GM23338 (cell line): ENCODE results near the gene BTNL9.

Source experiments
- CREB1 ChIP-seq: fragments of 250-450 bp; sonication (Bioruptor Pico); IDR thresholded peaks from 2 replicates; pipeline ENCODE4 v1.5.0; 2020; ENCODE audit warnings: low read depth, mild to moderate bottlenecking, moderate library complexity
- EZH2 ChIP-seq: fragments of 200-600 bp; sonication (generic); IDR thresholded peaks from one replicate; pipeline ENCODE4 v1.8.0; 2017; ENCODE audit warnings: antibody characterized with exemption, mild to moderate bottlenecking, low read depth; ENCODE audit not compliant: unreplicated experiment
- EZH2phosphoT487 ChIP-seq: fragments of 200-600 bp; sonication (generic); IDR thresholded peaks from one replicate; pipeline ENCODE4 v1.8.1; 2018; ENCODE audit warnings: antibody characterized with exemption; ENCODE audit not compliant: unreplicated experiment
- POLR2AphosphoS5 ChIP-seq: IDR thresholded peaks from 2 replicates; pipeline ENCODE4 v1.6.1; 2016; ENCODE audit warnings: antibody characterized with exemption, low read depth
- TF ChIP-seq, protein P1 (sequence below), 2 experiments: fragments of 200-600 bp in 1 of 2; sonication (generic) in 1 of 2; conservative IDR thresholded peaks; 2 replicates each; pipeline versions ENCODE4 v1.5.1 to v1.6.1; 2016 to 2017; ENCODE audit warnings: antibody characterized with exemption in 2 of 2, low read depth in 2 of 2, mild to moderate bottlenecking in 2 of 2, moderate library complexity in 1 of 2
- TF ChIP-seq, protein P2 (sequence below): IDR thresholded peaks from one replicate; pipeline ENCODE4 v1.6.1; 2018; ENCODE audit warnings: antibody characterized with exemption; ENCODE audit not compliant: unreplicated experiment
- TF ChIP-seq, protein P3 (sequence below): IDR thresholded peaks from 2 replicates; pipeline ENCODE4 v1.6.1; 2016; ENCODE audit warnings: antibody characterized with exemption
- TF ChIP-seq, protein P4 (sequence below): fragments of 250-450 bp; sonication (Bioruptor Pico); IDR thresholded peaks from 2 replicates; pipeline ENCODE4 v1.5.0; 2020; ENCODE audit warnings: mild to moderate bottlenecking, moderate library complexity

DNA sequence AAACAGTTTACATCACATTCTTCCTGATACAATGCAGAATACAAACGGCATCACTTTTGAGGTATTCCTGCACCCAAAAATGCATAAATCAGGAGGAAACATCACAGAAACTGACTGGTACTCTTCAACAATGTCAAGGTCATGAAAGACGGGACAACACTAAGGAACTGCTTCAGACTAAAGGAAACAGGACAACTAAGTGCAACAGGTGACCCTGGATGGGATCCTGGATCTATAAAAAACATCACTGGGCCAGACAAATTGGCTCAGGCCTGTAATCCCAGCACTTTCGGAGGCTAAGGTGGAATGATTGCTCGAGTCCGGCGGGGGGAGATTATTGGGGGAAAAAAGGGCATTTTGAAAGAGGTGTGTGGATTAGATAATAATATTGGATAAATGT, 22.6 kb downstream of the BTNL9 start:
- TF ChIP-seq, protein P1, sequence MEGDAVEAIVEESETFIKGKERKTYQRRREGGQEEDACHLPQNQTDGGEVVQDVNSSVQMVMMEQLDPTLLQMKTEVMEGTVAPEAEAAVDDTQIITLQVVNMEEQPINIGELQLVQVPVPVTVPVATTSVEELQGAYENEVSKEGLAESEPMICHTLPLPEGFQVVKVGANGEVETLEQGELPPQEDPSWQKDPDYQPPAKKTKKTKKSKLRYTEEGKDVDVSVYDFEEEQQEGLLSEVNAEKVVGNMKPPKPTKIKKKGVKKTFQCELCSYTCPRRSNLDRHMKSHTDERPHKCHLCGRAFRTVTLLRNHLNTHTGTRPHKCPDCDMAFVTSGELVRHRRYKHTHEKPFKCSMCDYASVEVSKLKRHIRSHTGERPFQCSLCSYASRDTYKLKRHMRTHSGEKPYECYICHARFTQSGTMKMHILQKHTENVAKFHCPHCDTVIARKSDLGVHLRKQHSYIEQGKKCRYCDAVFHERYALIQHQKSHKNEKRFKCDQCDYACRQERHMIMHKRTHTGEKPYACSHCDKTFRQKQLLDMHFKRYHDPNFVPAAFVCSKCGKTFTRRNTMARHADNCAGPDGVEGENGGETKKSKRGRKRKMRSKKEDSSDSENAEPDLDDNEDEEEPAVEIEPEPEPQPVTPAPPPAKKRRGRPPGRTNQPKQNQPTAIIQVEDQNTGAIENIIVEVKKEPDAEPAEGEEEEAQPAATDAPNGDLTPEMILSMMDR (conservative IDR thresholded peaks at IDR 0.05; ENCODE audit: low read depth in 2 of 2), result no peak
- TF ChIP-seq EZH2 (no peak), POLR2AphosphoS5 (no peak), CREB1 (CRISPR knock-in tag) (no peak), EZH2phosphoT487 (no peak)
- TF ChIP-seq, protein P2, sequence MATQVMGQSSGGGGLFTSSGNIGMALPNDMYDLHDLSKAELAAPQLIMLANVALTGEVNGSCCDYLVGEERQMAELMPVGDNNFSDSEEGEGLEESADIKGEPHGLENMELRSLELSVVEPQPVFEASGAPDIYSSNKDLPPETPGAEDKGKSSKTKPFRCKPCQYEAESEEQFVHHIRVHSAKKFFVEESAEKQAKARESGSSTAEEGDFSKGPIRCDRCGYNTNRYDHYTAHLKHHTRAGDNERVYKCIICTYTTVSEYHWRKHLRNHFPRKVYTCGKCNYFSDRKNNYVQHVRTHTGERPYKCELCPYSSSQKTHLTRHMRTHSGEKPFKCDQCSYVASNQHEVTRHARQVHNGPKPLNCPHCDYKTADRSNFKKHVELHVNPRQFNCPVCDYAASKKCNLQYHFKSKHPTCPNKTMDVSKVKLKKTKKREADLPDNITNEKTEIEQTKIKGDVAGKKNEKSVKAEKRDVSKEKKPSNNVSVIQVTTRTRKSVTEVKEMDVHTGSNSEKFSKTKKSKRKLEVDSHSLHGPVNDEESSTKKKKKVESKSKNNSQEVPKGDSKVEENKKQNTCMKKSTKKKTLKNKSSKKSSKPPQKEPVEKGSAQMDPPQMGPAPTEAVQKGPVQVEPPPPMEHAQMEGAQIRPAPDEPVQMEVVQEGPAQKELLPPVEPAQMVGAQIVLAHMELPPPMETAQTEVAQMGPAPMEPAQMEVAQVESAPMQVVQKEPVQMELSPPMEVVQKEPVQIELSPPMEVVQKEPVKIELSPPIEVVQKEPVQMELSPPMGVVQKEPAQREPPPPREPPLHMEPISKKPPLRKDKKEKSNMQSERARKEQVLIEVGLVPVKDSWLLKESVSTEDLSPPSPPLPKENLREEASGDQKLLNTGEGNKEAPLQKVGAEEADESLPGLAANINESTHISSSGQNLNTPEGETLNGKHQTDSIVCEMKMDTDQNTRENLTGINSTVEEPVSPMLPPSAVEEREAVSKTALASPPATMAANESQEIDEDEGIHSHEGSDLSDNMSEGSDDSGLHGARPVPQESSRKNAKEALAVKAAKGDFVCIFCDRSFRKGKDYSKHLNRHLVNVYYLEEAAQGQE, result no peak
- TF ChIP-seq, protein P3, sequence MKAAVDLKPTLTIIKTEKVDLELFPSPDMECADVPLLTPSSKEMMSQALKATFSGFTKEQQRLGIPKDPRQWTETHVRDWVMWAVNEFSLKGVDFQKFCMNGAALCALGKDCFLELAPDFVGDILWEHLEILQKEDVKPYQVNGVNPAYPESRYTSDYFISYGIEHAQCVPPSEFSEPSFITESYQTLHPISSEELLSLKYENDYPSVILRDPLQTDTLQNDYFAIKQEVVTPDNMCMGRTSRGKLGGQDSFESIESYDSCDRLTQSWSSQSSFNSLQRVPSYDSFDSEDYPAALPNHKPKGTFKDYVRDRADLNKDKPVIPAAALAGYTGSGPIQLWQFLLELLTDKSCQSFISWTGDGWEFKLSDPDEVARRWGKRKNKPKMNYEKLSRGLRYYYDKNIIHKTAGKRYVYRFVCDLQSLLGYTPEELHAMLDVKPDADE, result no peak
- TF ChIP-seq, protein P4, sequence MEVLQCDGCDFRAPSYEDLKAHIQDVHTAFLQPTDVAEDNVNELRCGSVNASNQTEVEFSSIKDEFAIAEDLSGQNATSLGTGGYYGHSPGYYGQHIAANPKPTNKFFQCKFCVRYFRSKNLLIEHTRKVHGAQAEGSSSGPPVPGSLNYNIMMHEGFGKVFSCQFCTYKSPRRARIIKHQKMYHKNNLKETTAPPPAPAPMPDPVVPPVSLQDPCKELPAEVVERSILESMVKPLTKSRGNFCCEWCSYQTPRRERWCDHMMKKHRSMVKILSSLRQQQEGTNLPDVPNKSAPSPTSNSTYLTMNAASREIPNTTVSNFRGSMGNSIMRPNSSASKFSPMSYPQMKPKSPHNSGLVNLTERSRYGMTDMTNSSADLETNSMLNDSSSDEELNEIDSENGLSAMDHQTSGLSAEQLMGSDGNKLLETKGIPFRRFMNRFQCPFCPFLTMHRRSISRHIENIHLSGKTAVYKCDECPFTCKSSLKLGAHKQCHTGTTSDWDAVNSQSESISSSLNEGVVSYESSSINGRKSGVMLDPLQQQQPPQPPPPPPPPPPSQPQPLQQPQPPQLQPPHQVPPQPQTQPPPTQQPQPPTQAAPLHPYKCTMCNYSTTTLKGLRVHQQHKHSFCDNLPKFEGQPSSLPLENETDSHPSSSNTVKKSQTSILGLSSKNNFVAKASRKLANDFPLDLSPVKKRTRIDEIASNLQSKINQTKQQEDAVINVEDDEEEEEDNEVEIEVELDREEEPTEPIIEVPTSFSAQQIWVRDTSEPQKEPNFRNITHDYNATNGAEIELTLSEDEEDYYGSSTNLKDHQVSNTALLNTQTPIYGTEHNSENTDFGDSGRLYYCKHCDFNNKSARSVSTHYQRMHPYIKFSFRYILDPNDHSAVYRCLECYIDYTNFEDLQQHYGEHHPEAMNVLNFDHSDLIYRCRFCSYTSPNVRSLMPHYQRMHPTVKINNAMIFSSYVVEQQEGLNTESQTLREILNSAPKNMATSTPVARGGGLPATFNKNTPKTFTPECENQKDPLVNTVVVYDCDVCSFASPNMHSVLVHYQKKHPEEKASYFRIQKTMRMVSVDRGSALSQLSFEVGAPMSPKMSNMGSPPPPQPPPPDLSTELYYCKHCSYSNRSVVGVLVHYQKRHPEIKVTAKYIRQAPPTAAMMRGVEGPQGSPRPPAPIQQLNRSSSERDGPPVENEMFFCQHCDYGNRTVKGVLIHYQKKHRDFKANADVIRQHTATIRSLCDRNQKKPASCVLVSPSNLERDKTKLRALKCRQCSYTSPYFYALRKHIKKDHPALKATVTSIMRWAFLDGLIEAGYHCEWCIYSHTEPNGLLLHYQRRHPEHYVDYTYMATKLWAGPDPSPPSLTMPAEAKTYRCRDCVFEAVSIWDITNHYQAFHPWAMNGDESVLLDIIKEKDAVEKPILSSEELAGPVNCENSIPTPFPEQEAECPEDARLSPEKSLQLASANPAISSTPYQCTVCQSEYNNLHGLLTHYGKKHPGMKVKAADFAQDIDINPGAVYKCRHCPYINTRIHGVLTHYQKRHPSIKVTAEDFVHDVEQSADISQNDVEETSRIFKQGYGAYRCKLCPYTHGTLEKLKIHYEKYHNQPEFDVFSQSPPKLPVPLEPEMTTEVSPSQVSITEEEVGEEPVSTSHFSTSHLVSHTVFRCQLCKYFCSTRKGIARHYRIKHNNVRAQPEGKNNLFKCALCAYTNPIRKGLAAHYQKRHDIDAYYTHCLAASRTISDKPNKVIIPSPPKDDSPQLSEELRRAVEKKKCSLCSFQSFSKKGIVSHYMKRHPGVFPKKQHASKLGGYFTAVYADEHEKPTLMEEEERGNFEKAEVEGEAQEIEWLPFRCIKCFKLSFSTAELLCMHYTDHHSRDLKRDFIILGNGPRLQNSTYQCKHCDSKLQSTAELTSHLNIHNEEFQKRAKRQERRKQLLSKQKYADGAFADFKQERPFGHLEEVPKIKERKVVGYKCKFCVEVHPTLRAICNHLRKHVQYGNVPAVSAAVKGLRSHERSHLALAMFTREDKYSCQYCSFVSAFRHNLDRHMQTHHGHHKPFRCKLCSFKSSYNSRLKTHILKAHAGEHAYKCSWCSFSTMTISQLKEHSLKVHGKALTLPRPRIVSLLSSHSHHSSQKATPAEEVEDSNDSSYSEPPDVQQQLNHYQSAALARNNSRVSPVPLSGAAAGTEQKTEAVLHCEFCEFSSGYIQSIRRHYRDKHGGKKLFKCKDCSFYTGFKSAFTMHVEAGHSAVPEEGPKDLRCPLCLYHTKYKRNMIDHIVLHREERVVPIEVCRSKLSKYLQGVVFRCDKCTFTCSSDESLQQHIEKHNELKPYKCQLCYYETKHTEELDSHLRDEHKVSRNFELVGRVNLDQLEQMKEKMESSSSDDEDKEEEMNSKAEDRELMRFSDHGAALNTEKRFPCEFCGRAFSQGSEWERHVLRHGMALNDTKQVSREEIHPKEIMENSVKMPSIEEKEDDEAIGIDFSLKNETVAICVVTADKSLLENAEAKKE (CRISPR knock-in tag), result no peak
